Stomach (tissue), 9 donors: Measurements from ENCODE around the gene TIMM13. TPM values are rescaled to one million over a fixed set of nuclear protein-coding genes. Genes with fewer than 3 reads are reported as not detected.

Experiments used
- DNase-seq, 2 donors: peaks; one replicate each; pipeline versions ENCODE4 v3.0.0 to v3.0.0-alpha.2; 2013 to 2019
- H3K27ac ChIP-seq, 5 donors: fragments of 200-600 bp in 4 of 5; sonication (generic) in 4 of 5; one replicate each; pipeline ENCODE4 v1.5.1; 2013 to 2019; ENCODE audit warnings: mild to moderate bottlenecking in 1 of 5, moderate library complexity in 1 of 5
- H3K27me3 ChIP-seq, 3 donors: fragments of 200-600 bp; sonication (generic); one replicate each; pipeline ENCODE4 v1.5.1; 2017 to 2019; ENCODE audit warnings: mixed run types in 1 of 3
- H3K36me3 ChIP-seq, 4 donors: fragments of 200-600 bp; sonication (generic); 1 replicate in 3 of 4; 2 replicates in 1 of 4; pipeline ENCODE4 v1.5.1; 2016 to 2019
- H3K4me1 ChIP-seq, 4 donors: fragments of 200-600 bp; sonication (generic); one replicate each; pipeline ENCODE4 v1.5.1; 2016 to 2019
- H3K4me3 ChIP-seq, 4 donors: fragments of 200-600 bp; sonication (generic) in 3 of 4; one replicate each; pipeline ENCODE4 v1.5.1; 2016 to 2019; ENCODE audit warnings: mild to moderate bottlenecking in 1 of 4
- H3K9me3 ChIP-seq, 4 donors: fragments of 200-600 bp; sonication (generic); one replicate each; pipeline ENCODE4 v1.5.1; 2016 to 2019
- EP300 ChIP-seq: sonication (generic); formaldehyde crosslinking; IDR thresholded peaks from one replicate; pipeline ENCODE4 v1.6.1; 2017; ENCODE audit warnings: antibody characterized with exemption
- POLR2A ChIP-seq, 4 donors: fragments of 450-650 bp; IDR thresholded peaks; one replicate each; pipeline ENCODE4 v1.6.1; 2016; ENCODE audit warnings: antibody characterized with exemption in 4 of 4, control low read depth in 2 of 4, mild to moderate bottlenecking in 1 of 4, moderate library complexity in 1 of 4
- POLR2AphosphoS5 ChIP-seq, 3 donors: sonication (generic); formaldehyde crosslinking; IDR thresholded peaks; one replicate each; pipeline ENCODE4 v1.6.1; 2016; ENCODE audit warnings: antibody characterized with exemption in 3 of 3
- WGBS, 5 donors: extraction: QIAGEN DNeasy Blood & Tissue Kit in 3 of 5; methylation state at CpG; one replicate each; pipeline versions ENCODE4 v1.1.5 to v1.1.7; 2013 to 2018; 5-methylcytosine and 5-hydroxymethylcytosine counted together
- intact Hi-C: fragments of 100-400 bp; cut with DNase I; formaldehyde crosslinking; loops from one replicate; pipeline ENCODE4 v1.15.1; 2023; ENCODE audit warnings: low total_unique reads
- polyA plus RNA-seq, 3 donors: library from polyadenylated mRNA; stranded (reverse); fragments of 200-250 nt; gene quantifications; one replicate each; pipeline ENCODE4 v1.2.3, GENCODE V29; 2013
- total RNA-seq, 5 donors: library from RNA; depleted of rRNA; stranded (reverse); fragments of >200 nt; gene quantifications; one replicate each; pipeline versions ENCODE4 v1.1.0 to v1.2.3, GENCODE V29; 2014 to 2016
- TF ChIP-seq, protein P1 (sequence below), 7 experiments: fragments of 450-650 bp in 4 of 7; fragments of 200-600 bp in 3 of 7; sonication (generic) in 3 of 7; IDR thresholded peaks; one replicate each; pipeline ENCODE4 v1.5.1; 2016 to 2019; ENCODE audit warnings: antibody characterized with exemption in 7 of 7, control low read depth in 2 of 7, mild to moderate bottlenecking in 1 of 7
- donor health status: healthy with polysubstance abuse.
- donor health status: Bipolar disorder and iron deficiency.
- donor health status: healthy.

Gene TIMM13
- total and polyA plus RNA-seq, 8 donors = 19.2 to 133 (median 54.5) TPM; not detected in 1

DNA sequence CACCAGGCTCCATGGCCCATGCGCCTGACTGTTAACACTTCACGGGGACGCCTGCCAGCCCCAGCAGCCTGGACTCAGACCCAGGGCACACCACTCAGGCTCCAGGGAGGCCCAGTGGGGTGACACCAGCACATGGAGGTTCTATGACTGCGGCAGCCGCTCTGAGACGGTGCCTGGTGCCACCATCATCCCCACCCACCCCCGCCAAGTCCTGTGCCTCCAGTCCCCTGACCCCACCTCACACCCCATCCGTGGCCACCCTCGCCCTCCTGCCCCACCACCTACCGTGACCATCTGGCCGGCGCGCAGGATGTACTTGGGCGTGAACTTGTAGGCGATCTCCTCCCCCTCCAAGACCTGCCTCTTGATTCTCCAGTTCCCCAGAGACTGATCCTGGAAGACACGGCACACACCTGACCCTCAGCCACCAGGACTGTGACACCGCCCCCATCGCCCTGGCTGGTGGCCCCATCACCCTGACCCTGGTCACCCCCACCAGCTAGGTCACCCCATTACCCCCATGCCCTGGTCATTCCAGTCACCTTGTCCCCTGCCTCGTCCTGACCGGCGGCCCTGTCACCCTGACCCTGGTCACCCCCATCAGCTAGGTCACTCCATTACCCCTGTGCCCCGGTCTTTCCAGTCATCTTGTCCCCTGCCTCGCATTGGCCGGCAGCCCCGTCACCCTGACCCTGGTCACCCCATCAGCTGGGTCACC is 4.9 kb upstream of the TIMM13 start:
- no peaks in the 10 kb centered on the region for H3K27me3 ChIP-seq
- no peak overlapping the region for H3K4me3 ChIP-seq
- DNase-seq = no peak
- intact Hi-C loops = no loop called here
- no peak for TF ChIP-seq POLR2AphosphoS5 (IDR thresholded peaks at IDR 0.05)
- no peak for TF ChIP-seq POLR2A (IDR thresholded peaks at IDR 0.05)
- TF ChIP-seq EP300 = no peak
- TF ChIP-seq, protein P1, sequence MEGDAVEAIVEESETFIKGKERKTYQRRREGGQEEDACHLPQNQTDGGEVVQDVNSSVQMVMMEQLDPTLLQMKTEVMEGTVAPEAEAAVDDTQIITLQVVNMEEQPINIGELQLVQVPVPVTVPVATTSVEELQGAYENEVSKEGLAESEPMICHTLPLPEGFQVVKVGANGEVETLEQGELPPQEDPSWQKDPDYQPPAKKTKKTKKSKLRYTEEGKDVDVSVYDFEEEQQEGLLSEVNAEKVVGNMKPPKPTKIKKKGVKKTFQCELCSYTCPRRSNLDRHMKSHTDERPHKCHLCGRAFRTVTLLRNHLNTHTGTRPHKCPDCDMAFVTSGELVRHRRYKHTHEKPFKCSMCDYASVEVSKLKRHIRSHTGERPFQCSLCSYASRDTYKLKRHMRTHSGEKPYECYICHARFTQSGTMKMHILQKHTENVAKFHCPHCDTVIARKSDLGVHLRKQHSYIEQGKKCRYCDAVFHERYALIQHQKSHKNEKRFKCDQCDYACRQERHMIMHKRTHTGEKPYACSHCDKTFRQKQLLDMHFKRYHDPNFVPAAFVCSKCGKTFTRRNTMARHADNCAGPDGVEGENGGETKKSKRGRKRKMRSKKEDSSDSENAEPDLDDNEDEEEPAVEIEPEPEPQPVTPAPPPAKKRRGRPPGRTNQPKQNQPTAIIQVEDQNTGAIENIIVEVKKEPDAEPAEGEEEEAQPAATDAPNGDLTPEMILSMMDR (IDR thresholded peaks at IDR 0.05) = no peak
- peaks cover 8 to 13% (median 11%) of the 10 kb centered on the region in 4 donors for H3K4me1 ChIP-seq
- no peak overlapping the region for H3K27ac ChIP-seq
- no peaks in the 10 kb centered on the region for H3K9me3 ChIP-seq
- WGBS, 5 donors = 94 to 98% (median 95%) methylated on average over 21 to 25 of the region's 25 CpGs
- H3K36me3 ChIP-seq = peaks cover 29 to 65% (median 54%) of the 10 kb centered on the region in 4 donors

DNA sequence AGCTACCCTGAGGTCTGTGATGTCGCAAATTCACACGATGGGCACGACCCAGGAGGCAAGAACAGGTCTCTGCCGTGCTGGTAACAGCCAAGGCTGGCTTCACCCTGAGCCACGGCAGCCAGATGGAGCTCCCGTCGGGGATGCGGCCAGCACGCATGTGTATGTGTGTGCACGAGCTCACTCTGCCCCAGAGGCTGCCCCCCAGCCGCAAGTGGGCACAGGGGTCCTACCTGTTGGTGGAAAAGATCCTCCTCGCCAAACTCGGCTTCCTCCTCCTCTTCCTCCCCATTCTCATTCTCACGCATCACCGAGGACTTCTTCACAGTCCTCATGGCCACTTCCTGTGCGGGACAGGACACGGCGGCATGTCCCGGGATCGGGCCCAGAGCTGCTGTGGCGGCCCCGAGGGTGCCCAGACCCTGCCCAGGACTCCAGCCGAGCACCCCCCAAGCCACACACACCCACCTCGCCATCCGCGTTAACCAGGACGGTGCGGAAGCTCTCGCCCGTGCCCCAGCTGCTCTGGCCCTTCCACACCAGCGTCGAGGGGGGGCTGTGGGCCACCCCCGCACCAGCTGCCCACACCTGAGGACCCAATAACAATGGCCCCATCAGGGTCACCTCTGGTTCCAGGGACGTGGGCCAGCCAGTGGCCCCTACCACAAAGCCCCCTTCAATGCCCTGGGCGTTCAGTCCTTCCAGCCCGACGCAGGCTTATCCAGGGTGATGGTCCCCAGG is 4.1 kb upstream of the TIMM13 start:
- peaks cover 25 to 59% (median 47%) of the 10 kb centered on the region in 4 donors for H3K36me3 ChIP-seq

DNA sequence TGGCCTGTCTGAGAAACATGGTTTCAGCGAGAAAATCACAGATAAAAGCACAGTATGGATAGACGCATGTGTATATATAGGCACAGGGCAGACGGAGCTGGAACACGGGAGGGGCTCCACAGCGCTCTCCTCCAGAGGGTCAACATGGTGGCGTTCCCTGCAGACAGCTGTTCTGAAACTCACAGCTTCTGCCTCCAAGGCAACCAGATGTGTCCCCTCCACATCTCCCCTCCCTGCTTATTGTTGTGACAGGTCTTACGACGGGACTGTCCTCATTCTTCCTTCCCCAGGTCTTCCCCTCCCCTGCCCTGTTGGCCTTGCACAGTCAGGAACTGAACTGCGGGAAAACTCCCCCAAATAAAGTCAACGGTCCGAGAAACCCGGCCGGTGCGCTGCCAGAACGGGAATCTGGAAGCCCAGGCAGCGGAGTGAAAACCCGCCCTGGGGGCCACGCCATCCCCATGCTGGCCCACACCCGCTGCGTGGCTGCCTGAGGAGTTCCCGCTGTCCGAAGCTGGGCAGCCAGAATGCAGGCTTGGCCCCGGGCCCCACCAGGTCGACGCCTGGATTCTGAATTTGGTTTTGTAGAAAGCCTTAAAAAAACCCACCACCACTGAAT is 2.6 kb upstream of the TIMM13 start:
- peak in 1 of 2 donors; percentile 11 for DNase-seq
- peaks cover 30 to 32% (median 31%) of the 10 kb centered on the region in 4 donors for H3K4me1 ChIP-seq
- 84 to 87% (median 86%) methylated on average over 14 to 25 of the region's 25 CpGs for WGBS, 5 donors
- H3K9me3 ChIP-seq = no peaks in the 10 kb centered on the region
- H3K36me3 ChIP-seq = peaks cover 22 to 61% (median 48%) of the 10 kb centered on the region in 4 donors
- no peaks in the 10 kb centered on the region for H3K27me3 ChIP-seq
- intact Hi-C loops = no loop called here
- TF ChIP-seq POLR2AphosphoS5 (IDR thresholded peaks at IDR 0.05) (no peak), EP300 (no peak), POLR2A (IDR thresholded peaks at IDR 0.05) (no peak)
- TF ChIP-seq, protein P1 (IDR thresholded peaks at IDR 0.05) = no peak
- H3K27ac ChIP-seq = no peak overlapping the region
- no peak overlapping the region for H3K4me3 ChIP-seq

More for the DNA sequence above, 4.1 kb upstream of the TIMM13 start:
- no peak for DNase-seq
- H3K4me1 ChIP-seq = peaks cover 15 to 19% (median 17%) of the 10 kb centered on the region in 4 donors
- intact Hi-C loops = no loop called here
- no peak overlapping the region for H3K4me3 ChIP-seq
- H3K9me3 ChIP-seq = no peaks in the 10 kb centered on the region
- TF ChIP-seq EP300 (no peak), POLR2AphosphoS5 (IDR thresholded peaks at IDR 0.05) (no peak), POLR2A (IDR thresholded peaks at IDR 0.05) (no peak)
- TF ChIP-seq, protein P1 (IDR thresholded peaks at IDR 0.05) = no peak
- WGBS, 5 donors = 93 to 95% (median 94%) methylated on average over 33 to 37 of the region's 37 CpGs
- H3K27me3 ChIP-seq = no peaks in the 10 kb centered on the region
- H3K27ac ChIP-seq = no peak overlapping the region
